Measurements from ENCODE around the gene FRG2C.
"Not testable (repeated sequence)": the region's sequence is repeated elsewhere in the genome, so short reads cannot be mapped to it uniquely, and the experiment has no call there.

The FRG2C gene

DNA sequence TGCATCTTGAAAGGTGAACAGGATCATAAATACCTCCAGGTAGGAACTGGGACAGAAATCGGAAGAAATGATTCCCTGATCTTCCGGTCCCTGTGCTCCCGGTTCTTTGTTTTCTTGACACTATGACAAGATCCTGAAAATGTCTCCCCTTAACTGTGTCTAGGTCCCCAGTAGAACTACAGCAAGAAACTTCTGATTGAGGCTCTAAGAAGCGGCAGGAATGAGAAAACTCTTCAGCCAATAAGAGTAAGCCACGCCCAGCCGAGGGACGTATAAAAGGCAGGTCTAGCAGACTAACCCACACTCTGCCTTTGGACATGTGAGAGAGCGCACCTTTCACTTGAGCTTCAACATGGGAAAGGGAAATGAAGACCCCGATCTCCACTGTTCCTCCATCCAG is at the start of gene FRG2C:
Gene FRG2C (plus strand): TSS at position 301 of the 400 bp plus-strand sequence. CDS start 52 bp downstream, at position 353.
- not testable (repeated sequence) for DNase-seq

DNA sequence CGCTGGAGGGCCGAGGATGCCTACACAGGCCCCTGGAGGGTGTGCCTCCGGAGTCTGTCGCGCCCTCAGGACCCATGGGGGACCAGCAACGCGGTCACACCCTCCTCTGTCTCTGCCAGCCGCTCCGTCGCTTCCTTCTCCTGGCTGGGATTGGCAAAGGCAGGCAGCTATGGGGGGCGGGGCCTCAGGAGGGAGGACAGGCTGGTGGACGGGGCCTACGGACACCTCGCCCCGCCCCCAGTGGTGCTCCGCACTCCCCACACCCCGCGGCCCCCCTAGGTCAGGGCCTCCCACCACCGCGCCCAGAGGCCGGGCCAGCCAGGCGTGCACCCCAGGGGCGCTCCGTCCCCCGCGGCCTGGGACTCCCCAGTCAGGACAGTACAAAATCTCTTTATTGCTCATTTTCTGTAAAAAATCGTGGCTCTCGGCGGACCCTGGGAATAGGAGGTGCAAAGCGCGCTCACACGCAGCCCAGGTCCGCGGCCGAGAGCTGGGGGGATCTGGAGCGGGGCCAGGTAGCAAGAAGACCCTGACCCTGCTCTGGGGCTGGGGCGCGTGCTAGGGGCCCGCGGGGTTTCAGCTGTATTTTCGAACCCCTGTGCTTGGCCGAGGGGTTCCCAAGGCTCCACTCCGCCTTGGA is 45.3 kb upstream of the FRG2C start:
- DNase-seq: not testable (repeated sequence)

DNA sequence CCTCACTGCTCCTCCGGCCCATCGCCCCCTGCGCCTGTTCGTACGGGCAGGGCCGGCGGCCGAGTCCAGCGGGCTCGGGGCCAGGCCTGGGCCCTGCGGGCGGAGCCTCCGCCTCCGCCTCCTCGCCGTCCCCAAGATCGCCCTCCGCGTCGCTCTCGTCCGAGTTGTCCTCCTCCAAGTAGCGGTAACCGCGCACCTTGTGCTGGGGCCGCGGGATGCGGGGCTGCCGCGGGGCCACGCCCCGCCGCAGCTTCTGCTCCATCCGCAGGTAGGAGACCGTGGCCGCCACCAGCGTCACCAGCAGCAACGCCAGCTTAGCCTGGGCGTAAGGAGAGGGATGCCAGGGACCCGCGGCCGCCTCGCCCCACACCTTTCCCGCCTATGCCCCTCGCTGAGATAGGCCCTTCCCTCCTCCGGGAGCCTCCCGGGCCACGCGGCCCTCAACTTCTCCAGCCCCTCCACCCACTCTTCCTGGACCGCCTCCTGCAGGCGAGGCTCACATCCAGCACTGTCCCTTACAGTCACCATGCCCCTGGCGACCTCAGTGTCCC is 44.6 kb upstream of the FRG2C start:
- not testable (repeated sequence) for DNase-seq

DNA sequence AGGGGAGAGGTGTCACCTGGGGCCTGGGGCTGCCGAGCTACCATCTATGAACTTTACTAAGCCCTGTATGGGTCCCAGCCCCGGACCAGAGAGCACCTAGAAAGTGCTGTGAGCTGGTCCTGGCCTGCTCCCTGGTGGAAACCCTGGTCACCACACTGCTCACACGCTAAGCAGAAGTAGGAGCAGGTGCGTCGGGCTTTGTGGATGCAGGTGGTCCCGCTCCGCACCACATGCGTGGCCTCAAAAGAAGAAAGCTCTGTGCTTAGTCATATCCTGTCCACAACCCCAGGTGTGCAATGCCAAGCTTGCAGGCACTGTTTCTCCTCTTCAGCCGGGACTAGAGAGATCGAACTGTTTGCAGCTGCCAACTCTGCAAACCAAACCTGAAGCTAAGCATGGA is 42.4 kb upstream of the FRG2C start:
- DNase-seq: not testable (repeated sequence)

DNA sequence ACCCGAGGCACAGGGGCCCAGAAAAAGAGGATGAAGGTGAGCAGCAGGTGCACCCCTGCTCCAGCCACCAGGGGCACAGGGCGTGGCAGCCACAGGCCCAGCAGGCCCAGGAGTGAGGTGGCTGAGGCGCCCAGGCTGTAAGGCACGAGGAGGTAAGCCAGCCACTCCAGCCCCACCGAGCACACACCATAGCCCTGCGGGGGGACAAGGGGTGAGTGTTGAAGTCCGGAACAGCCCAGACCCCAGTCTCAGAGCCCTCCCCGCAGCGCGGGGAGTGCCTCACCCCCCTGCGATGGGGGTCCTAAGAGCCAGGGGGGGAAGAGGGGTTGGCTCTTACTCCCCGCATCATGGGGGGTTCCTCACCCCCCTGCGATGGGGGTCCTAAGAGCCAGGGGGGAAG is 40.5 kb upstream of the FRG2C start:
- DNase-seq: not testable (repeated sequence)

DNA sequence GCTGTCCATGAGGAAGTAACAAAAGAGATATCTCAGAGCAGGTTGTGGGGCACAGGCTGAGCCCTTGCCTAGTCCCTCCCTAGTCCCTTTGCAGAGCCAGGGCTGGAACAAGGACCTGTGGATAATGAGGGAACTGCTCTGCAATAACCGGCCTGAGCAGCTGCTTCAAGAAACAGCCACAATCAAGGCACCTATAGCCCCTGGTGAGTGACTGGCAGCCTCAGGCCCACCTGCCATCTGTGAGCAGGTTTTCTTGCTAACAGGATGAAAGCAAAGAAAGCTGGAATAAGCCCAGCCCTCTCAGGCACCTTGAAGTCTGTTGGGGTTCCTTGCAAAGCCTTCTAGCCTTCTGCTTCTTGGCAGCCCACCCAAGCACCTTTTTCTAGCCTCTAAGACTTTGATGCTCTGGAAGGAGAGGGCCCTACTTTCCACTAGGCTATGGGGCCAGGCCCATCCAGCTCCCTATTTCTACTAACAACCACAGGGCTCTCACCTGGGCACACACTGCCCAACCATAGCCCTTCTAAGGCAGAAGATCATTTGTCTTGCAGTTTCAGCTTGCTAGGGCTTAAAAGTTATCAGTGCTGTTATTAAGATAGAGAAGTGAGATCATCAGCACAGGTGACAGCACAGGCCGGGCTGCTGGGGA is 33.1 kb upstream of the FRG2C start:
- DNase-seq: not testable (repeated sequence)

DNA sequence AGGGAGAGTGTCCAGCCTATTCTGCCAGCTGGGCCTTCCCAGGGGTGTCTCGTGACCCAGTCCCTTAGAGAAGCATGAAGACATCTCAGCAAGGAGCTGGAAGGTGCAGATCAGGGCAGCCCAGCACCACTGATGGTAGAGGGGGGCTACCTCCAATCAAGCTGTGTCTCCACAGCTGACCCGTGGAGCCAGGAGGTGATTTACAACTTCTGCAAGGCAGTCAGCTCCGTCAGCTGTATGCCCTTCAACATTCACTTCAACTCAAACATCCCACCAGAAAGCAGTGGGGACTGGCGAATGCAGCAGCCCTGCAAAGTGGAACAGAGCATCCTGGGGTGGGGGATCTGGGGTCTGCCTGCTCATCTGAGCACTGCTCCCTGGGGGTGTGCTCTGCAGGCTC is 32.6 kb upstream of the FRG2C start:
- DNase-seq: no peak

DNA sequence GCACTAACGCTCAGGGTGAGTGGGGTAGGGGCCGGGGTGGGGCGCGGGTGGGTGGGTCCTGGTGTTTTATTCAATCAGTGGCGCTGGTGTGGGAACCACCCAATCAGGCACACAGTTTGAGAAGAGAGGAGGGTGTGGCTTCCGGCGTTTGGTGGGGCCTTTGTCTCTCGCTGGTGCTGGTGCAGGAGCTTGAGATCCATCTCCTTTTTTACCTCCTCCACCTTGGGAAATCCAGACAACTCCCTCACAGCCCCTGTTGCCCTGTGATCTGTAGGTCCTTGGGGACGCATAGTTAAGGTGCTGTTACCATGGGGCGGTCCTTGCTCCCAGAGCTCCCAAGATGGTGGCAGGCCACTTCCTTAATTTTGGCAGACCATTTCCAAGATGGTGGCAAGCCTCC is 25.2 kb upstream of the FRG2C start:
- DNase-seq: not testable (repeated sequence)

DNA sequence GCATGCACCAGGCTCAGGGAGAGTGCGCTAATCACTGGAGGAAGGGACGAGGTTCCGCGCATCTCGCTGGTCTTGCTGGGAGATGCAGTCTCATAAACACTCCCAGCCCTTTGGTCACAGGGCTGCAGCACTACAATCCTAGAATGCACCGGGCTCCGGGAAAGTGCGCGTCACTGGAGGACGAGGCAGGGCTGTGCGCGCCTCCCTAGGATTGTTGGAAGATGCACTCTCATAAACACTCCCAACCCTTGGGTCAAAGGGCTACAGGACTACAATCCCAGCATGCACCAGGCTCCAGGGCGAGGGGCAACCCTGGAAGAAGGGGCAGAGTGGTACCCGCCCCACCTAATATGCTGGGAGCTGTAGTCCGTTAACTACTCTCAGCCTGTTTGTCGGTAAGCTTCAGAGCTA is 23.0 kb upstream of the FRG2C start:
- not testable (repeated sequence) for DNase-seq

DNA sequence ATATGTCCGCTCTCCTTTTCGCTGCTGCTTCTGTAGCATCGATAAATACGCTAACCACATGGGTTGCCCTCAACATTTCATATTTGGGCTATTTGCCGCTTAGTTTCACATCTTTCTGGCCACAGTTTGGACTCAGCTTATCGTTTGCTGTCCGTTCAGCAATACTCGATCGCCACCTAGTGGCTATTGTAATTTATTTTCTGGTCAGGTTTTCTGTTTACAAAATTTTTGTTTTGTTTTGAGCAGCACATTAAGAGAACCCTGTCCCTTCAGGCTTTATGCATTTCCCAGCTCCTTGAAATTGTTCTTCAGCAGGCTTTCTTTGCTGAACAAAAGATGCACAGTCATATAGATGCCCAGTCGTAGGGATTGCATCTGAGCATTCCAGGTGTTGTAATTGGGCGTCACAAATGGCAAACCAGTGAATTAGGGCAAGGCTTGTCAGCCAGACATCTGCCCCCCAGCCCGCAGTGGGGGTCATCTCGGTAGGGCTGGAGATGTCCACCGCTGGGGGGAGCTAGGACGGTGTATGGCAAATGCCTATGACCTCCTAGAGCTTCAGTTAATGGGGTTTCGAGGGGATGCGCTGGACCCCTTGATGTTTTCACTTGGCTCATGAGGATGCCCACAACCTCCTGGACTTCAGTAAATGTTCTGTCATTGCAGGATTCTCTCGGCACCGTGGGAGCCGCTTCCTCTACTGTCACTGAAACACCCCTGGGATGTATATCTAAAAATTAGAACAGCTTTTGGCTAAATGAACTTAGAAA is 20.9 kb upstream of the FRG2C start:
- DNase-seq: not testable (repeated sequence)

DNA sequence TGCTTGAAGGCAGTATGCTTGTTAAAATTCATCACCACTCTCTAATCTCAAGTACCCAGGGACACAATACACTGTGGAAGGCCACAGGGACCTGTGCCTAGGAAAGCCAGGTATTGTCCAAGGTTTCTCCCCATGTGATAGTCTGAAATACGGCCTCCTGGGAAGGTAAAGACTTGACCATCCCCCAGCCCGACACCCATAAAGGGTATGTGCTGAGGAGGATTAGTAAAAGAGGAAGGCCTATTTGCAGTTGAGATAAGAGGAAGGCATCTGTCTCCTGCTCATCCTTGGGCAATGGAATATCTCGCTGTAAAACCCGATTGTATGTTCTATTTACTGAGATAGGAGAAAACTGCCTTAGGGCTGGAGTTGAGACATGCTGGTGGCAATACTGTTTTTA is 18.6 kb upstream of the FRG2C start:
- not testable (repeated sequence) for DNase-seq

DNA sequence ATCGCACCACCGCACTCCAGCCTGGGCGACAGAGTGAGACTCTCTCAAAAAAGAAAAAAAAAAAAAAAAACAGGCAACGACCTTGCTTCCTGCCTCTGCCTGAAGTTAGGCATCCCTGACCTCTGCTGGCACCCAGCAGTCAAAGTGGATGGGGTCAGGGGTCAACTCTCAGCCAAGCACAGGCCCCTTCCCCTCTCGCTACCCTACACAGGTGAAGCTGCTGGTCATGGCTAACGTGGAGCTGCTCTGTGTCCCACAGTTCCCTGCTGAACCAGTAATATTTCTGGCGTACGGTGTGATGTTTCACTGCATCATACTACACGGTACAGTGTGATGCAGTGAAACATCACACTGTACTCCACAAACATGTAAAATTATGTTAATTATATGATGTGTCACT is 13.9 kb upstream of the FRG2C start:
- no peak for DNase-seq

DNA sequence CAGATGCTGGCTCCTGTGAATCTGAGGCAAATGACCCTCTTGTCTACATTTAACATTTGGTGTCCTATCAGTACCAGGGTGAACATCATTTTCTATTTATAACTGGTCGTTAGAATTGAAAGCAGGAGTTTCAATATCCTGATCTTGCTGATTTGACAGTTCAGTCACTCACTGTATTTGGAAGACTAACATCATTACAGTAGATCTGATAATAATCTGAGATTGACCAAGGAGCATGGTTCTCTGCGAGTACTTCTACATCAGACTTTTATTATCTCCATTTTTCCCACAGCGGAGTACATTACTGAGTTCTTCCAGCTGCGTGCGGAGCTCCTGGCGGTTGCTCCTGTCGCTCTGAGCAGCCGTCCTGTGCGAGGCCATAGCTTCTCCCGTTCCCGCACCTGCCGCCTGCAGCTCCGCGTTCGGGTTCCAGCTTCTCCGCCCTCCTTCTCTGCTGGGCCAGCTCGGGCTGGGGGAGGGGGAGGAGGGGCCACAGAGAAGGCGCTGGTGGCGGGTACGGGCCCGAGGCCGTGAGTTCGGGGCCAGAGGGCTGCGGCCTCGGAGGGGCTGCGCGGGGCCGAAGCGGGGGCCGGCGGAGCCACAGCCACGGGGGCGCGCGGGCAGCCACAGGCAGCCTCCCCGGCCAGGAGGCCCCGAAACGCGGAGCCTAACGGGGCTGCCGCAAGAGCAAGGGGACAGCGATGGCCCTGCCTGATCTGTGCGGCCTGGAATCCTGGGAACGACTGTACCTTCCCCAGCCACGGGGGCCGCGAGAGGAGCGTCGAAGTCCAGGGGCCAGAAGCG is 8.8 kb upstream of the FRG2C start:
- DNase-seq: not testable (repeated sequence)

DNA sequence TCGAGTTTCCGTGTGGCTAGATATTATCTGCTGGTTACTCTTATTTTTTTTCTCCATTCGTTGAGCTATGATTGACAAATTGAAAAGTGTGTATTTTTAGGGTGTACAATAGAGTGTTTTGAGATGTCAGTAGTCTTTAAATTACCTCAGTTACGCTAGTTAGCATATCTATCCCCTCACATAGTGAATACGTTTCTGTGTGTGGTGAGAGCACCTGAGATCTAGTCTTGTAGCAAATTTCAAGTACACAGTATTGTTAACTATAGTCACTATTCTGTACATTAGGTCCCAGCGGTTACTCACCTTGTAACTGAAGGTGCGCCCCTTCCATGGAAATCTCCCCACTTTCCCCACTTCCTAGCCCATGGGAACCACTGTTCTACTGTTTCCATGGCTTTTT is 8.2 kb upstream of the FRG2C start:
- DNase-seq: not testable (repeated sequence)

DNA sequence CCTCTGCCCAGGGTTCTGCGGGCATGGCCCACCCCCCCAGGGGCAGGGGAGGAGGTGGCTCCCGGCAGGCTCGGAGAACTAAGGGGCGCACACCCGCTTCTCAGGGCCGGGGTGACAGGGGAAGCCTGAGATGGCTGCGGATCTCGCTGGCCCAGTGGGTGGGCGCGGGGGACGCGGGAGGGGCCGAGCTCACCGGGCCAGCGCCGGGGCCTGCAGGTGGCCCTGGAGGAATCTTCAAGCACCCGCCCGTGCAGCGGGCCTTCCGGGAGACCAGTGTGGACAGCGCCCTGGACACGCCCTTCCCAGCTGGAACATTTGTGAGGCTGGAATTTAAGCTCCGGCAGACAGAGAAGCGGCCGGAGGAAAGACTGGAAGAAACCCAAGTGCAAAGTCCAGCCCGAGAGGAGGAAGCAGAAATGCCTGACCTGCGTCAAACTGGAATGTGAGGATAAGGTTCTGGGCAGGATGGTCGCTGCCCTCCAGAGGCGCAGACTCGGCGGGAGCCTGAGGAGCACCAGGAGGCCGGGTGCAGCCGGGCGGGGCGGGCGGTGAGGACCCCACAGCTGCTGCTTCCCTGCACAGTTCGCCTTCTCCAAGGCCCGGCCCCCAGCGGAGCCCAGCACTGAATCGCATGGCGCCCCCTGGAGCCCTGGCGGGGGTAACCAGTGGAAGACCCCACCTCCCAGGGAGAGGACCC is 5.6 kb upstream of the FRG2C start:
- DNase-seq: not testable (repeated sequence)

DNA sequence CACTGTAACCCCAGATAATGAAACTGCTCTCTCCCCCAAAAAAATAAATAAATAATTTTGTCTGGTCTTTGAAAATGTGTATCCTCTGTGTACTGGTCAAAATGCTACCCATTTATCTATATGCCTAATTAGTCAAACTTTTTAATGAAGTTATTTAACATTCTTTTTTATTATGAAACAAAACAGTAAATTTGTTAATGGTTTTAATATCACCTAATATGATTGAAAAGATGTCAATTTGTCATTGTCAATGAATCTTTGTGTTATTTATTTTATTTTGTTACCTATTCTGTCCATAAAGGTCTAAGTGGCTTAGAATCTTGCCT is 5.1 kb upstream of the FRG2C start:
- not testable (repeated sequence) for DNase-seq

DNA sequence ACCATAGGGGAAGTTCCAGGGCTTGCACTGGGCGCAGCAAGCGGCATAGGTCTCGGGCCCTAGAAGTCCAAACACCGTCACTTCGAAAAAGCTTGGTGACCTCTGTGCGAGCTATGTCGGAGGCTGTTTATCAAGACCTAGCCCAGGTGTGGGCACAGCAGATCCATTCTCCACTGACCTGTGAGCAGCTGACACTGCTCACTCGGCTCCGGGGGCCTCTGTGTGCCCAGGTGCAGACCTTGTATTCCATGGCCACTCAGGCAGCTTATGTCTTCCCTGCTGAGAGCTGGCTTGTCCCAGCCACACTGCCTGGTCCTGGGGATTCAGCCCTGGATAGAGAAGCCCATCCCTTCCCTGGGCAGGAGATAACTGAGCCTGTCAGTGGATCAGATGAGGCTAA is 1.5 kb downstream of the FRG2C start:
- not testable (repeated sequence) for DNase-seq

DNA sequence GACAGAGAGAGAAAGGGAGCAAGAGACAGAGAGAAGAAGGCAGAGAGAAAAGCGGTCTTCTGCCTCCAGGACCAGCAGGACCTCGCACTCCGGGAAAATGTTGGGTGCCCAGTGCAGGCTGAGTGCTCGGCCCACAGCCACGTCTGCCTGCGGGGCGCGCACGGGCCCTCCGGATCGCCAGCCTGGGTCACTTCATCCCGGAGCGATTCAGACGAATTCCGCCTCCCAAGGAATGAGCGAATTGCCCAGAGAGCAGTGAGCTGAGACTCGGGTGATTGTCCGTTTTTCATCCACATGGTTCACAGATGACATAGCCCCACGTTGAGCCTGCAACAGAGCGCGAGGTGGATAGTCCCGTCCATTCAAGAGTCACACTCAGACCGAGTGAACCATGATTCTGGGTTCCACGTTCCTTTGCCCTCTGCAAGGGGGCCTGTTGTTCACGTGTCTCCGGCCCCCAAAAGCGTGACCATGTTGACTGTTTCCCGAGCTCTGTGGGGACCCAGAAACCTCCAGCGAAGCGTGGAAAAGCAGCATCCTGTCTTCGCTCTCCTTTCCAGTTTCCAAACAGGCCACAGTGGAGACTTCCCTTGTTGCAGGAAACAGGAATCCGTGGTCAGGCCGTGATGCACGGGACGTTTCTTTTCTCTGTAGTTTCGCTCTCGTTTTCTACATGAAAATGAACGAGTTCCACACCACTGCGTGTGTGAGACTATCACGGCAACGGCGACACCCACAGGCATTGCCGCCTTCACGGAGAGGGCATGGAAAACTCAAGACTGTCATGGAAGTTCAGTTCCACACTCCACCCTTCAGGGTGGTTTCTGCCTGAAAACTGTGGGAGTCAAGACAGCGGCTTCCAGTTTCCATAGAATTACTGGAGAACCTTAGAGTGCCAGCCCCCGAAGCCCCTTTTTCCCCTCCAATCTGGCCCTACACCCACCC is 3.9 kb downstream of the FRG2C start:
- not testable (repeated sequence) for DNase-seq

DNA sequence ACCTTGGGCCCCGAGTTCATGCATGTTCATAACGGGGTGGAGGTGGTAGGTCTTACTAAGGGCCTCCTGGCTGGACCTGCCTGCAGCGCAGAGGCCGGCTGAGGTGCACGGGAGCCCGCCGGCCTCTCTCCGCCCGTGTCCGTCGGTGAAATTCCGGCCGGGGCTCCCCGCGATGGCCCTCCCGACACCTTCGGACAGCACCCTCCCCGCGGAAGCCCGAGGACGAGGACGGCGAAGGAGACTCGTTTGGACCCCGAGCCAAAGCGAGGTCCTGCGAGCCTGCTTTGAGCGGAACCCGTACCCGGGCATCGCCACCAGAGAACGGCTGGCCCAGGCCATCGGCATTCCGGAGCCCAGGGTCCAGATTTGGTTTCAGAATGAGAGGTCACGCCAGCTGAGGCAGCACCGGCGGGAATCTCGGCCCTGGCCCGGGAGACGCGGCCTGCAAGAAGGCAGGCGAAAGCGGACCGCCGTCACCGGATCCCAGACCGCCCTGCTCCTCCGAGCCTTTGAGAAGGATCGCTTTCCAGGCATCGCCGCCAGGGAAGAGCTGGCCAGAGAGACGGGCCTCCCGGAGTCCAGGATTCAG is 4.7 kb downstream of the FRG2C start:
- not testable (repeated sequence) for DNase-seq

Data from GOT3 (cell line).